Raji (cell line): ENCODE measurements around the gene FRMD4A.

Source experiments
- POLR2A ChIP-seq: IDR thresholded peaks from 2 replicates; pipeline ENCODE4 v1.6.1; 2011; ENCODE audit warnings: low read depth, low read length, control low read depth; ENCODE audit not compliant: insufficient read depth

FRMD4A gene

GRCh38 chr10:14240253-14241189, 90.2 kb downstream of the FRMD4A start:
- no peak for TF ChIP-seq POLR2A

GRCh38 chr10:14236341-14236740, 94.4 kb downstream of the FRMD4A start:
- TF ChIP-seq POLR2A = no peak

GRCh38 chr10:14235566-14236195, 95.0 kb downstream of the FRMD4A start:
- TF ChIP-seq POLR2A = no peak

GRCh38 chr10:14233566-14233965, 97.2 kb downstream of the FRMD4A start:
- TF ChIP-seq POLR2A = no peak

- TF ChIP-seq POLR2A = no peak
Observed at GRCh38 chr10:14225379-14225778, 105.3 kb downstream of the FRMD4A start.

GRCh38 chr10:14220026-14220425, 110.7 kb downstream of the FRMD4A start:
- TF ChIP-seq POLR2A = no peak

- no peak for TF ChIP-seq POLR2A
Observed at GRCh38 chr10:14219411-14219810, 111.3 kb downstream of the FRMD4A start.

- TF ChIP-seq POLR2A = no peak
Observed at GRCh38 chr10:14215641-14216040, 115.1 kb downstream of the FRMD4A start.

DNA sequence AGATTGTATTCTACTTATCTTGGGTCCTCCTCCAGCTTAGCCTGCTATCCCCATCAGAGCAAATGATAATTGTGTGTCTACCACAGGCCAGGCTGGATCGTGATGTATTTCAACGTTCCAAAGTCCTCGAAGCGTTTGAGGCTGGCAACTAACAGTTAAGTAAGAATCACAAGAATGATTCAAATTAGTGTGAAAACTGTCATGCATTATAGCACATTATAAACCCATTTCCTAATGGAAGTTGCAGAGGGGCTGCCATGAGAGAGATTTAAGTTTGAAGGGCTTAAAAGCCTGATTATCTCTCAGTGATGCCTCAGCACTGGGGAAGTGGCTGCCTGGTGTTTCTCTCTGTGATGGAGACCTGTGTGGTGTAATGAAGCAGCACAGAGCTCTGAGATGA, 119.1 kb downstream of the FRMD4A start:
- no peak for TF ChIP-seq POLR2A

DNA sequence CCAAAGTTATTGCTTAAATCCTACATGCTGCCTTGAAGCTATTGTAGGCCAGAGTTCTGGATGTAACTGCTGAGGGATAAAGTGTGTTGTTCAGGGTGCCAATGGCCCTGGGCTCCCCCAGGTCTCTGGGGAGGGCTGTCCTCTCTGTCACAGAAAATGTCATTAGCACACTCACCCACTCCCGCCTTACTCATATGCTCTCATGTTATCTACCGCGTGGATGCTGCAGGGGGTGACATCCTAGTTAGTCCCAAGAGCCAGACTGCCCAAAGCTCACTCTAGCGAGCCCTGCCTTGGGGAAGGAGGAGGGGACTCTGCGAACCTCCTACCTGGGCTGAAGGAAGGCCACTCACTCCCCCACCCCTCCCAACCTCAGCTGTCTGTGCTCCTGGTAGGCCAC, 122.5 kb downstream of the FRMD4A start:
- no peak for TF ChIP-seq POLR2A

GRCh38 chr10:14205233-14205632, 125.5 kb downstream of the FRMD4A start:
- no peak for TF ChIP-seq POLR2A

DNA sequence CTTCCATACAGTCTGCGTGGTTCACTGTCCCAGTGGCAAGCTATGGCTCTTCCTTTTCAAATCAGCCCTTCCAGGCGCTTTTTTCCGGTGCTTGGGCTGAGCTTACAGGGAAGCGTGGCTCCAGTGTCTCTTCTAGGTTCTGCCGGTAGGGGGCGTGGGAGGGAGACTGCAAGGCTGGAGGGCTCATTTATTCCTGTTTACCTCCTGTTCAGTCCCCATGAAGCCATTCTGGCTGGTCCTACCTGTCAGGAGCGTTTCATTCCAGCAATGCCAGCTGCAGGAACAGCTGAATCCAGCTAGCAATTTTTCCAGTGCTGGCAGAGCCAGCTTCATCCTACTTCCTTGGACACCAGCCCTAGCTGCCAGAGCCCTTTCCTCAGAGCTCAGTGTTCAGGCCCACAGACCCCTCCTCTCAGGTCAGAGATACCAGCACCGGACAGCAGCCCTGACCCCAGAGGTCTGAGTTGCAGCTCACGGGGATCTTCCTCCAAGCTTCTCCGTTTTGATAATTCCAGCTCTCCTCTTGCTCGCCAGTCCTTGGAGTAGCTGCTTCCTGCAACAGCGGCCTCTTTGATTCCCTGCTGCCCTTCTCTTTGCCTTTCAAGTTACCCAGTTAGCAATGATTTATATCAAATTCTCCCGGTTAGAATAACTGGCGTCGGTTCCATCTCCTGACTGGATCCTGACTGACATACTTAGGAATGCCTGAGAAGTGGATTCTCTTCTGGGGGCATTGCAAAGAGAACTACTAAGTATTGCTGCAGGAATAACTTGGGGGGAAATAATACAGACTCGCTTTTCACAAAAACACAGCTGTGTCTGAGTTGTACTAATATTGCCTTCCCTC, 129.8 kb downstream of the FRMD4A start:
- no peak for TF ChIP-seq POLR2A

DNA sequence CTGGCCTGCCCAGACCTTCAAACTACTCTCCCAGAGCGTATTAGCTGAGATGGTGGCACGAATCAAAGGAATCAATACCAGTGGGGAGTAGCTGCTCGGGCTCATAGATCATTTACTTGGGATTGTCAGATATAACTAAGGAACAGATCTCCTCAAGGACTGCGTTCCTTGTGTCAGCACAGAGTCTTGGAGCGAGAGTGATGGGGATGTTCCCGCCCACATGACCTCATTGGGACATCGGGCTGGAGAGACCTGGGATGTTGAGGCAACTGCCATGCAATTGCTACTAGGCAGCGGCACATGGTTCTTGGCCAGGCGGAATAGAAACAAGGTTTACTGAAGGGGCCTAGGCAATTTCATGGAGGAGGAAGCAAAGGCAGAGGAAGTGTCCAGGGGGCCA, 132.6 kb downstream of the FRMD4A start:
- no peak for TF ChIP-seq POLR2A

- TF ChIP-seq POLR2A = no peak
Observed at GRCh38 chr10:14196113-14196512, 134.6 kb downstream of the FRMD4A start.

DNA sequence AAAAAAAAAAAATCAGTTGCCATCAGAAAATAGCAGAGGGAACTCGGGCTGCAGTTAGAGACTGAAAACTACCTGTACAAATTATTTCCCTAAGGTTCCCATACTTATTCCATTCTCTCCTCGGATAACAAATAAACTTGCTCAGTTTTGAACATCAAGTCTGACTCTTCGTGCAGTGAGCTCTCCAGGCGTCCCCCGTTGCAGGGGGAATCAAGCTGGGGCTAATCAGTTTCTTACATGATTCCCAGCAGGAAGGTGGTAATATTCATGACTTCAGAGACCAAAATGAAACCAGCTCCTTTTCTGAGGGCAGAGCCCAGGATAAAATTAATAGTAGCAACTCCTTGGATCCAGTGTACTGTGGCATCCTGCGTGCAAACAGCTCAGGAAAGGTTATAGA, 135.3 kb downstream of the FRMD4A start:
- no peak for TF ChIP-seq POLR2A
